ENCODE data around the gene LPAR5.

Gene LPAR5

GRCh38 chr12:6620885-6621274 is 14.9 kb downstream of the LPAR5 start:
- Mint-ChIP-seq H3K4me1 (ENCODE audit: low read depth) (peaks cover 24% of the 10 kb centered on the region), H3K27me3 (no peaks in the 10 kb centered on the region), H3K9me3 (ENCODE audit: low read depth) (no peaks in the 10 kb centered on the region), H3K27ac (peak overlapping the region; percentile 70), H3K36me3 (peaks cover 2% of the 10 kb centered on the region), H3K4me3 (peak overlapping the region; percentile 69)

- Mint-ChIP-seq H3K9me3 (ENCODE audit: low read depth) (no peaks in the 10 kb centered on the region), H3K27me3 (no peaks in the 10 kb centered on the region), H3K4me1 (ENCODE audit: low read depth) (peaks cover 26% of the 10 kb centered on the region), H3K27ac (peak overlapping the region; percentile 70), H3K36me3 (peaks cover 2% of the 10 kb centered on the region), H3K4me3 (peak overlapping the region; percentile 69)
Observed at GRCh38 chr12:6620137-6620884, 15.4 kb downstream of the LPAR5 start.

GRCh38 chr12:6618483-6619225 is 17.1 kb downstream of the LPAR5 start:
- Mint-ChIP-seq H3K4me1 (ENCODE audit: low read depth) (peaks cover 30% of the 10 kb centered on the region), H3K27me3 (no peaks in the 10 kb centered on the region), H3K4me3 (no peak overlapping the region), H3K9me3 (ENCODE audit: low read depth) (no peaks in the 10 kb centered on the region), H3K36me3 (no peaks in the 10 kb centered on the region), H3K27ac (peak overlapping the region; percentile 81)

- Mint-ChIP-seq H3K9me3 (ENCODE audit: low read depth) (no peaks in the 10 kb centered on the region), H3K27me3 (no peaks in the 10 kb centered on the region), H3K27ac (peak overlapping the region; percentile 24), H3K4me3 (no peak overlapping the region), H3K36me3 (no peaks in the 10 kb centered on the region), H3K4me1 (ENCODE audit: low read depth) (peaks cover 47% of the 10 kb centered on the region)
Observed at GRCh38 chr12:6615802-6616201, 20.0 kb downstream of the LPAR5 start.

- Mint-ChIP-seq H3K36me3 (no peaks in the 10 kb centered on the region), H3K9me3 (ENCODE audit: low read depth) (no peaks in the 10 kb centered on the region), H3K4me3 (no peak overlapping the region), H3K27me3 (no peaks in the 10 kb centered on the region), H3K4me1 (ENCODE audit: low read depth) (peaks cover 49% of the 10 kb centered on the region), H3K27ac (peak overlapping the region; percentile 72)
Observed at GRCh38 chr12:6614513-6615172, 21.1 kb downstream of the LPAR5 start.

- Mint-ChIP-seq H3K4me1 (ENCODE audit: low read depth) (peaks cover 45% of the 10 kb centered on the region), H3K4me3 (no peak overlapping the region), H3K36me3 (no peaks in the 10 kb centered on the region), H3K9me3 (ENCODE audit: low read depth) (no peaks in the 10 kb centered on the region), H3K27ac (peak overlapping the region; percentile 72), H3K27me3 (no peaks in the 10 kb centered on the region)
Observed at GRCh38 chr12:6613776-6614512, 21.8 kb downstream of the LPAR5 start.

GRCh38 chr12:6613015-6613775 is 22.6 kb downstream of the LPAR5 start:
- Mint-ChIP-seq H3K4me1 (ENCODE audit: low read depth) (peaks cover 44% of the 10 kb centered on the region), H3K9me3 (ENCODE audit: low read depth) (no peaks in the 10 kb centered on the region), H3K4me3 (no peak overlapping the region), H3K36me3 (no peaks in the 10 kb centered on the region), H3K27ac (peak overlapping the region; percentile 41), H3K27me3 (no peaks in the 10 kb centered on the region)

GRCh38 chr12:6612652-6613014 is 23.1 kb downstream of the LPAR5 start:
- peak overlapping the region; percentile 56 for H3K27ac Mint-ChIP-seq
- peaks cover 41% of the 10 kb centered on the region for H3K4me1 Mint-ChIP-seq (ENCODE audit: low read depth)
- no peaks in the 10 kb centered on the region for H3K27me3 Mint-ChIP-seq
- peak overlapping the region; percentile 61 for H3K4me3 Mint-ChIP-seq
- H3K36me3 Mint-ChIP-seq: no peaks in the 10 kb centered on the region
- no peaks in the 10 kb centered on the region for H3K9me3 Mint-ChIP-seq (ENCODE audit: low read depth)

GRCh38 chr12:6612247-6612646 is 23.5 kb downstream of the LPAR5 start:
- peak overlapping the region; percentile 61 for H3K4me3 Mint-ChIP-seq
- peak overlapping the region; percentile 56 for H3K27ac Mint-ChIP-seq
- H3K36me3 Mint-ChIP-seq: no peaks in the 10 kb centered on the region
- peaks cover 39% of the 10 kb centered on the region for H3K4me1 Mint-ChIP-seq (ENCODE audit: low read depth)
- no peaks in the 10 kb centered on the region for H3K9me3 Mint-ChIP-seq (ENCODE audit: low read depth)
- H3K27me3 Mint-ChIP-seq: no peaks in the 10 kb centered on the region

GRCh38 chr12:6608592-6609281 is 27.0 kb downstream of the LPAR5 start:
- Mint-ChIP-seq H3K36me3 (peaks cover 5% of the 10 kb centered on the region), H3K4me1 (ENCODE audit: low read depth) (peaks cover 50% of the 10 kb centered on the region), H3K27me3 (no peaks in the 10 kb centered on the region), H3K4me3 (no peak overlapping the region), H3K27ac (no peak overlapping the region), H3K9me3 (ENCODE audit: low read depth) (no peaks in the 10 kb centered on the region)

- Mint-ChIP-seq H3K27ac (no peak overlapping the region), H3K4me3 (no peak overlapping the region), H3K4me1 (ENCODE audit: low read depth) (peaks cover 53% of the 10 kb centered on the region), H3K9me3 (ENCODE audit: low read depth) (no peaks in the 10 kb centered on the region), H3K27me3 (no peaks in the 10 kb centered on the region), H3K36me3 (peaks cover 7% of the 10 kb centered on the region)
Observed at GRCh38 chr12:6607751-6608591, 27.8 kb downstream of the LPAR5 start.

- Mint-ChIP-seq H3K27ac (peak overlapping the region; percentile 93), H3K9me3 (ENCODE audit: low read depth) (no peaks in the 10 kb centered on the region), H3K4me1 (ENCODE audit: low read depth) (peaks cover 54% of the 10 kb centered on the region), H3K4me3 (peak overlapping the region; percentile 94), H3K36me3 (peaks cover 9% of the 10 kb centered on the region), H3K27me3 (no peaks in the 10 kb centered on the region)
Observed at GRCh38 chr12:6606331-6607131, 29.2 kb downstream of the LPAR5 start.

All from activated naive CD8-positive, alpha-beta T cell (primary cell).